PC-3 (cell line): ENCODE measurements around the gene YWHAQ.
"Not testable (repeated sequence)": the region's sequence is repeated elsewhere in the genome, so short reads cannot be mapped to it uniquely, and the experiment has no call there.

Experiments used
- EZH2 ChIP-seq: fragments of 300-600 bp; sonication (generic); IDR thresholded peaks from one replicate; pipeline ENCODE4 v1.6.1; 2017; ENCODE audit warnings: antibody characterized with exemption, mild to moderate bottlenecking, low read length; ENCODE audit not compliant: unreplicated experiment
- TF ChIP-seq, protein P1 (sequence below): fragments of 300-600 bp; sonication (generic); conservative IDR thresholded peaks from 2 replicates; pipeline ENCODE4 v1.5.1; 2017; ENCODE audit warnings: antibody characterized with exemption, low read depth, mild to moderate bottlenecking, low read length

DNA sequence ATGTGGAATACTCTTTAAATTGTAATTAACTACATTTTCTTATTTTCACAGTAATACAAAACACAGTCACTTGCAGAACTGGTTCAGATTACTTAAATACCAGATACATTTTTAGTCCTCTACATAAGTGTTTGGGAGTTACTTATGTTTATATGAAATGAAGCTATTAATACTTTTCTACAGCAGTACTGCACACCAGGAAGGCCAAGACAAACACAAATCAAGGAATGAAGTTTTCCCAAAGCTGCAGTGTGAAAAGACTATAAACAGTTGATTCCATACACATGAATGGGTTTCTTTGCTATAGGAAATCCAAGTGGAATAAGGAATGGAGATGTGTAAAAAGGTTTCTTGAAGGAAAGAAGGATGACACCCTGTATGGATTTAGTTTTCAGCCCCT, 45.9 kb downstream of the YWHAQ start:
- TF ChIP-seq, protein P1, sequence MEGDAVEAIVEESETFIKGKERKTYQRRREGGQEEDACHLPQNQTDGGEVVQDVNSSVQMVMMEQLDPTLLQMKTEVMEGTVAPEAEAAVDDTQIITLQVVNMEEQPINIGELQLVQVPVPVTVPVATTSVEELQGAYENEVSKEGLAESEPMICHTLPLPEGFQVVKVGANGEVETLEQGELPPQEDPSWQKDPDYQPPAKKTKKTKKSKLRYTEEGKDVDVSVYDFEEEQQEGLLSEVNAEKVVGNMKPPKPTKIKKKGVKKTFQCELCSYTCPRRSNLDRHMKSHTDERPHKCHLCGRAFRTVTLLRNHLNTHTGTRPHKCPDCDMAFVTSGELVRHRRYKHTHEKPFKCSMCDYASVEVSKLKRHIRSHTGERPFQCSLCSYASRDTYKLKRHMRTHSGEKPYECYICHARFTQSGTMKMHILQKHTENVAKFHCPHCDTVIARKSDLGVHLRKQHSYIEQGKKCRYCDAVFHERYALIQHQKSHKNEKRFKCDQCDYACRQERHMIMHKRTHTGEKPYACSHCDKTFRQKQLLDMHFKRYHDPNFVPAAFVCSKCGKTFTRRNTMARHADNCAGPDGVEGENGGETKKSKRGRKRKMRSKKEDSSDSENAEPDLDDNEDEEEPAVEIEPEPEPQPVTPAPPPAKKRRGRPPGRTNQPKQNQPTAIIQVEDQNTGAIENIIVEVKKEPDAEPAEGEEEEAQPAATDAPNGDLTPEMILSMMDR = not testable (repeated sequence)
- TF ChIP-seq EZH2 = not testable (repeated sequence)
